ENCODE measurements around the gene PHC3.
A peak's percentile ranks its signal among the peaks of the same experiment; 100 is the strongest.

Gene PHC3

GRCh38 chr3:170038434-170039110, 143.0 kb downstream of the PHC3 start:
- Mint-ChIP-seq H3K9me3 (peaks cover 3% of the 10 kb centered on the region), H3K4me3 (peak overlapping the region; percentile 79), H3K27ac (no peak overlapping the region), H3K27me3 (no peaks in the 10 kb centered on the region), H3K36me3 (ENCODE audit: low read depth) (no peaks in the 10 kb centered on the region), H3K4me1 (peaks cover 7% of the 10 kb centered on the region)
- DNase-seq (peak; percentile 32), ATAC-seq (no peak)

Measured in activated naive CD8-positive, alpha-beta T cell treated with anti-CD3 and anti-CD28 coated beads, Interleukin-2, amount 50 U/mL, for 24 hours (primary cell).